ENCODE data around the gene PLEKHM3.

The PLEKHM3 gene

DNA sequence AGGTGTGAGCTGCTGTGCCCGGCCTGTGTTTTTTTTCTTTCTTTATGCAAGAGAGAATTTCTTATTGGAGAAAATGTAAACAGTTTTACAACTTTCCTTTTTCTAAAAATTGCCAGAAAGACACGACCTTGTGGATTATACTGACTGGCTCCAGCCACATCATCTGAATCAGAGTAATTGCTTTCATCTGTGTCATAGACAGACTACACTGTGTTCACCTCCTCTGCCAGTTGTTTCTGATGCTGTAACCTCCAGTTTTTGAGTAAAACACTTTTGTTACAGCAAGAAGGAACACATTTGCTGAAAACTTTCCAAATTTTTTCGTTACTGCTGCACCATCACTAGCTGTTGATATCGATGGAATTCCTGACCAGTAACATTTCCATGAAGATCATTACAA lies 43.9 kb upstream of the PLEKHM3 start:
- TF ChIP-seq NFIC (IDR thresholded peaks at IDR 0.05), result no peak
- TF ChIP-seq, protein P1, sequence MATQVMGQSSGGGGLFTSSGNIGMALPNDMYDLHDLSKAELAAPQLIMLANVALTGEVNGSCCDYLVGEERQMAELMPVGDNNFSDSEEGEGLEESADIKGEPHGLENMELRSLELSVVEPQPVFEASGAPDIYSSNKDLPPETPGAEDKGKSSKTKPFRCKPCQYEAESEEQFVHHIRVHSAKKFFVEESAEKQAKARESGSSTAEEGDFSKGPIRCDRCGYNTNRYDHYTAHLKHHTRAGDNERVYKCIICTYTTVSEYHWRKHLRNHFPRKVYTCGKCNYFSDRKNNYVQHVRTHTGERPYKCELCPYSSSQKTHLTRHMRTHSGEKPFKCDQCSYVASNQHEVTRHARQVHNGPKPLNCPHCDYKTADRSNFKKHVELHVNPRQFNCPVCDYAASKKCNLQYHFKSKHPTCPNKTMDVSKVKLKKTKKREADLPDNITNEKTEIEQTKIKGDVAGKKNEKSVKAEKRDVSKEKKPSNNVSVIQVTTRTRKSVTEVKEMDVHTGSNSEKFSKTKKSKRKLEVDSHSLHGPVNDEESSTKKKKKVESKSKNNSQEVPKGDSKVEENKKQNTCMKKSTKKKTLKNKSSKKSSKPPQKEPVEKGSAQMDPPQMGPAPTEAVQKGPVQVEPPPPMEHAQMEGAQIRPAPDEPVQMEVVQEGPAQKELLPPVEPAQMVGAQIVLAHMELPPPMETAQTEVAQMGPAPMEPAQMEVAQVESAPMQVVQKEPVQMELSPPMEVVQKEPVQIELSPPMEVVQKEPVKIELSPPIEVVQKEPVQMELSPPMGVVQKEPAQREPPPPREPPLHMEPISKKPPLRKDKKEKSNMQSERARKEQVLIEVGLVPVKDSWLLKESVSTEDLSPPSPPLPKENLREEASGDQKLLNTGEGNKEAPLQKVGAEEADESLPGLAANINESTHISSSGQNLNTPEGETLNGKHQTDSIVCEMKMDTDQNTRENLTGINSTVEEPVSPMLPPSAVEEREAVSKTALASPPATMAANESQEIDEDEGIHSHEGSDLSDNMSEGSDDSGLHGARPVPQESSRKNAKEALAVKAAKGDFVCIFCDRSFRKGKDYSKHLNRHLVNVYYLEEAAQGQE (IDR thresholded peaks at IDR 0.05; ENCODE audit: low read depth), result no peak
- TF ChIP-seq ZBTB7A (IDR thresholded peaks at IDR 0.05; ENCODE audit: low read depth), result no peak
- TF ChIP-seq, protein P2, sequence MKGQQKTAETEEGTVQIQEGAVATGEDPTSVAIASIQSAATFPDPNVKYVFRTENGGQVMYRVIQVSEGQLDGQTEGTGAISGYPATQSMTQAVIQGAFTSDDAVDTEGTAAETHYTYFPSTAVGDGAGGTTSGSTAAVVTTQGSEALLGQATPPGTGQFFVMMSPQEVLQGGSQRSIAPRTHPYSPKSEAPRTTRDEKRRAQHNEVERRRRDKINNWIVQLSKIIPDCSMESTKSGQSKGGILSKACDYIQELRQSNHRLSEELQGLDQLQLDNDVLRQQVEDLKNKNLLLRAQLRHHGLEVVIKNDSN (IDR thresholded peaks at IDR 0.05), result no peak
- TF ChIP-seq TAF1 (IDR thresholded peaks at IDR 0.05; ENCODE audit: low read depth), result no peak
- no peak for TF ChIP-seq YY1 (IDR thresholded peaks at IDR 0.05; ENCODE audit: low read depth)
- no peak for TF ChIP-seq FOXM1 (IDR thresholded peaks at IDR 0.05; ENCODE audit: borderline replicate concordance, low read depth)
- TF ChIP-seq TCF12 (IDR thresholded peaks at IDR 0.05; ENCODE audit: low read depth), result no peak
- TF ChIP-seq EP300 (IDR thresholded peaks at IDR 0.05; ENCODE audit: borderline replicate concordance), result no peak
- TF ChIP-seq, protein P3, sequence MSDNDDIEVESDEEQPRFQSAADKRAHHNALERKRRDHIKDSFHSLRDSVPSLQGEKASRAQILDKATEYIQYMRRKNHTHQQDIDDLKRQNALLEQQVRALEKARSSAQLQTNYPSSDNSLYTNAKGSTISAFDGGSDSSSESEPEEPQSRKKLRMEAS (IDR thresholded peaks at IDR 0.05), result no peak
- TF ChIP-seq CREB1 (IDR thresholded peaks at IDR 0.05; ENCODE audit: low read depth), result no peak
- no peak for TF ChIP-seq EGR1 (IDR thresholded peaks at IDR 0.05)
- no peak for TF ChIP-seq TEAD4 (IDR thresholded peaks at IDR 0.05)
- no peak for TF ChIP-seq CEBPB (IDR thresholded peaks at IDR 0.05)
- TF ChIP-seq RAD21 (IDR thresholded peaks at IDR 0.05; ENCODE audit: low read depth), result no peak

DNA sequence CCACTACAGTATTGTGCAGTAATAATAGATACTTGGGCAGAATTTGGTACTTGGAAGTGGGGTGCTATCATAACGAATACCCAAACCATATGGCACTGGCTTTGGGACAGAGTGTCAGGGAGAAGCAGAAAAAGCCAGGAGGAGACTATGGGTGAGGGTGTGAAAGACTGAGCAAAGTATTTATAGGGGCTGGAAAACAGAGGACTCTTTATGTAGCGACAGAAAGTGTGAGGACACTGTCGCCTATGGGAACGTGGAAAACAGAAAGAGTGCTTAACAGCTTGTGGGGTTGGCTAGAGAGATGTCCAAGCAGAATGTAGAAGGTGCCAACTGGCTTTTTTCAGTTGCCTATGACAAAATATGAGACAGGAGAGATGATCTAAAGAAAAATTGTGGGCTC lies 40.7 kb upstream of the PLEKHM3 start:
- TF ChIP-seq CREB1 (IDR thresholded peaks at IDR 0.05; ENCODE audit: low read depth), result no peak
- TF ChIP-seq TAF1 (IDR thresholded peaks at IDR 0.05; ENCODE audit: low read depth), result no peak
- no peak for TF ChIP-seq ZBTB7A (IDR thresholded peaks at IDR 0.05; ENCODE audit: low read depth)

DNA sequence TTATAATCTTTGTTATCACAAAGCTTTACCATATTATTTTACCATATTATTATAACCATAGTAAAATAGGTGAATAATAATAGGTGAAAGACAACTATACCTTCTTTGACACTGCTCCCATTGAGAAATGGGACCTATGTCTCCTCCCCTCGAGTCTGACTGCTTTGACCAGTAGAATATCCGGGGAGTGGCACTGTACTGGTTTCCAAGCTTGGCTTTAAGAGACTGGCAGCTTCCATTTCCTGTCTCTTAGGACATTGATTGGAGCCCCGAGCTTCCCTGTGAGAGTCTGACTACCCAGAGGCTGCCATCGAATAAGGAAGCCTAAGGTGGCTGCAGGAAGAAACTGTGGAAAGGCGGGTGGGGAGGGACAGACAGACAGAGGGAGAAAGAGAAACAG lies 40.1 kb upstream of the PLEKHM3 start:
- TF ChIP-seq EGR1 (IDR thresholded peaks at IDR 0.05) (no peak), TCF12 (IDR thresholded peaks at IDR 0.05; ENCODE audit: low read depth) (no peak), YY1 (IDR thresholded peaks at IDR 0.05; ENCODE audit: low read depth) (no peak), FOXM1 (IDR thresholded peaks at IDR 0.05; ENCODE audit: borderline replicate concordance, low read depth) (no peak), ZBTB7A (IDR thresholded peaks at IDR 0.05; ENCODE audit: low read depth) (no peak), NFIC (IDR thresholded peaks at IDR 0.05) (no peak)
- TF ChIP-seq, protein P3 (IDR thresholded peaks at IDR 0.05), result no peak

DNA sequence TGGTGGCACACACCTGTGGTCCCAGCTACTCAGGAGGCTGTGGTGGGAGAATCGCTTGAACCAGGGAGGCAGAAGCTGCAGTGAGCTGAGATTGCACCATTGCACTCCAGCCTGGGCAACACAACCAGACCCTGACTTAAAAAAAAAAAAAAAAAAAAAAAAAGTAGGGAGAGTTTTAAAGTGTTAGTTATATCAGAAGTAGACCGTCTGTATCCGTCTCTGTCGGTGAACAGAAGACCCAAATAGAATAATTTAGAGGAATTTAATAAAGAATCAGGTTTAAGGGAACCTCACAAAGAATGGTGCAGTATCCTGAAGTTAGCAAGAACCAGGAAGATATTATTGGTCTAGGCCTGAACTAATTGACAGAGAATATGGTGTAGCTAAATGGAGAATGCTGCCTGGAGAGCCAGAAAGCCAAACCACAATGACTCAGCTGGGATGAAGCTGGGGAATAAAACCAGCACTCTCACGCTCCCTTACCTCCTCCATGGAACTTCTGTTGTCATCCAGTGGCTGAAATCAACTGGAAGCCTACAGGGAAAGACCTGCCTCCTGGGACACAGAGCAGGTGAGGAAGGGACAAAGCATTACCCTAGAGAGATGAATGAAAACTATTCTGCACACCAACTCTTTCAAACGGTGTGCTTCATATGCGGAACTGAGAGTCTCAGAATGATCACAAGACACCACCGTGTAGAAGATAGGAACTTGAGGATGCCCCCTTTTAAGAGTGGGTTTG lies 39.1 kb upstream of the PLEKHM3 start:
- TF ChIP-seq, protein P3 (IDR thresholded peaks at IDR 0.05), result no peak
- no peak for TF ChIP-seq YY1 (IDR thresholded peaks at IDR 0.05; ENCODE audit: low read depth)
- TF ChIP-seq TCF12 (IDR thresholded peaks at IDR 0.05; ENCODE audit: low read depth), result no peak
- TF ChIP-seq FOXM1 (IDR thresholded peaks at IDR 0.05; ENCODE audit: borderline replicate concordance, low read depth), result no peak
- TF ChIP-seq TAF1 (IDR thresholded peaks at IDR 0.05; ENCODE audit: low read depth), result no peak
- TF ChIP-seq CREB1 (IDR thresholded peaks at IDR 0.05; ENCODE audit: low read depth), result no peak
- TF ChIP-seq, protein P1 (IDR thresholded peaks at IDR 0.05; ENCODE audit: low read depth), result no peak
- no peak for TF ChIP-seq EP300 (IDR thresholded peaks at IDR 0.05; ENCODE audit: borderline replicate concordance)

DNA sequence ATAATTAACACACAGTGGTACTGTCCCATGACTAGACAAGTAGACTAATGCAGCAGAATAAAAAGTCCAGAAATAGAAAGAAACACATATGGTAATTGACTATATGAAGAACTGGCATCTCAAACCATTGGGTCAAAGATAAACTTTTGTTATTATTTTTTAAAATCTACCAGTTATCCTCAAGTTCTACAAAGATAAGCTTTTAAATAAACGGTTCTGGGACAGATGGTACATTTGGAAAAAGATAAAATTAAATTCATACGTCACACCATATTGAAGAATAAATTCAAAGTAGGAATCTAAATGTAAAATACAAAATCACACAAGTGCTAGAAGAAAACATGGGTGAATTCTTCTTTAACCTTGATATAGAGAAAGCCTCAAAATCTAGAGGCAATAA lies 37.6 kb upstream of the PLEKHM3 start:
- no peak for TF ChIP-seq FOXM1 (IDR thresholded peaks at IDR 0.05; ENCODE audit: borderline replicate concordance, low read depth)
- no peak for TF ChIP-seq EGR1 (IDR thresholded peaks at IDR 0.05)
- no peak for TF ChIP-seq TCF12 (IDR thresholded peaks at IDR 0.05; ENCODE audit: low read depth)
- TF ChIP-seq NFIC (IDR thresholded peaks at IDR 0.05), result no peak
- no peak for TF ChIP-seq TAF1 (IDR thresholded peaks at IDR 0.05; ENCODE audit: low read depth)
- no peak for TF ChIP-seq EP300 (IDR thresholded peaks at IDR 0.05; ENCODE audit: borderline replicate concordance)

DNA sequence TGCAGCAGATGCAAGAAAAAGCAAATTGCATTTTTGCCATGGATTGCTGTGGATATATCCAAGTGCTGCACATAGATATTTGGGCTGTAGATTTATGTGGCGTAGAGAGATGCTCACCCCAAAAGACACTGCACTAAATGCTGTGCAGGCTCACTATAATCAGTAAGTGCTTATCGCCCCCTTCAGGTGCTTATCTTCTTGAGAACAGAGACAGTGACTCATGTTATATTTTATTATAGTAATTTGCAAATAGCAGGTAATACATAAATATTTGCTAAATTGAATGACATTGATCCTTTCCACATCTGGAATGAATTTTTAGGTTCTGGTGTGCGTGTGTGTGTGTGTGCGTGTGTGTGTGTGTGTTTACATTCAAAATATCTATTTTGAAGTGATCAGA lies 36.8 kb upstream of the PLEKHM3 start:
- TF ChIP-seq RAD21 (IDR thresholded peaks at IDR 0.05; ENCODE audit: low read depth) (peak; percentile 69), TCF12 (IDR thresholded peaks at IDR 0.05; ENCODE audit: low read depth) (no peak), EGR1 (IDR thresholded peaks at IDR 0.05) (no peak), TEAD4 (IDR thresholded peaks at IDR 0.05) (no peak), CEBPB (IDR thresholded peaks at IDR 0.05) (no peak)
- TF ChIP-seq, protein P2 (IDR thresholded peaks at IDR 0.05), result no peak
